ENCODE data around the gene TBL3. TPM values are rescaled to one million over a fixed set of nuclear protein-coding genes. Genes with fewer than 3 reads are reported as not detected.
A peak's percentile ranks its signal among the peaks of the same experiment; 100 is the strongest.

The TBL3 gene
- total and polyA plus RNA-seq, 9 of the 15 experiments (the other 6 are each of a cell fraction or from before 2014, with no cell fraction given): 0.97 to 117 (median 24.5) TPM

DNA sequence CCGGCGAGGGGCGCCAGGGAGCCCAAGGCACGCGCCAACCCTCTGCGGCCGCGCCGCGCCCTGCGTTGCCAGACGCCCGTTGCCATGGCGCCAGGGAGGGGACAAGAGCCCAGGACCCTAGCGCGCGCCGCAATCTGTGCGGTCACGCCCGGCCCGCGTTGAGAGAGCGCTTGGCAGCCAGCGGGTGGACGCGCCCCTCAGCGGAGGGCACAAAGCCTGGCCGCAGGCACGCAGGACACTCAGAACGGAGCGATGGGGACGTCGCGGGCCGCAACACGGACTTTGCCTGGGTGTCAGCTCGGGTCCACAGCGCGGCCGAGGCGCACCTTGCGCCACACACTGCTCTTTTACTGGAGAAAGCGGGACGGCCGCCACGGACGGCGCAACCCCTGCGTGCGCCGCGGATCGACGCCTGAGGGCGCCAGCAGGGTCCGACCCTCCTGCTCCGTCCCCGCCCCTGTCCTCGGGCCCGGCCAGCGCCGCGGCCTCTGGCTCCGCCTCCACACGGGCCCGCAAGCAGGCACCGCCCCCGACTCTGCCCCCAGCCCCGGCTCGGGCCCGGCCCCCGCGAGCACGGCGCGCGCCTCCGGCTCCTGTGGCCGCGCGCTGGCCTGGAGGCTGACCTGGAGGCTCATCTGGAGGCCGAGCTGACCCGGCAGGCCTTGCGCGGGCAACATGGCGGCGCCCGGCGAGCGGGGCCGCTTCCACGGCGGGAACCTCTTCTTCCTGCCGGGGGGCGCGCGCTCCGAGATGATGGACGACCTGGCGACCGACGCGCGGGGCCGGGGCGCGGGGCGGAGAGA is 11.9 kb downstream of the TBL3 start, which contains the start of gene GFER (continued):
- TF ChIP-seq, protein P1, sequence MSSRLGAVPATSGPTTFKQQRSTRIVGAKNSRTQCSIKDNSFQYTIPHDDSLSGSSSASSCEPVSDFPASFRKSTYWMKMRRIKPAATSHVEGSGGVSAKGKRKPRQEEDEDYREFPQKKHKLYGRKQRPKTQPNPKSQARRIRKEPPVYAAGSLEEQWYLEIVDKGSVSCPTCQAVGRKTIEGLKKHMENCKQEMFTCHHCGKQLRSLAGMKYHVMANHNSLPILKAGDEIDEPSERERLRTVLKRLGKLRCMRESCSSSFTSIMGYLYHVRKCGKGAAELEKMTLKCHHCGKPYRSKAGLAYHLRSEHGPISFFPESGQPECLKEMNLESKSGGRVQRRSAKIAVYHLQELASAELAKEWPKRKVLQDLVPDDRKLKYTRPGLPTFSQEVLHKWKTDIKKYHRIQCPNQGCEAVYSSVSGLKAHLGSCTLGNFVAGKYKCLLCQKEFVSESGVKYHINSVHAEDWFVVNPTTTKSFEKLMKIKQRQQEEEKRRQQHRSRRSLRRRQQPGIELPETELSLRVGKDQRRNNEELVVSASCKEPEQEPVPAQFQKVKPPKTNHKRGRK (tag; IDR thresholded peaks at IDR 0.05): no peak
- TF ChIP-seq ZBTB7A (IDR thresholded peaks at IDR 0.05; ENCODE audit: borderline replicate concordance, control insufficient read depth, low read depth, low read length) (peak; percentile 79; the same call in 1 of the 2 replicates), MLX (CRISPR knock-in tag; conservative IDR thresholded peaks at IDR 0.05) (0 out of 4 replicates have a peak, but pooled peaks of 1 of the 2 experiments have one; percentile 40), U2AF1 (optimal IDR thresholded peaks at IDR 0.05; ENCODE audit: low read depth, low read length) (peak; percentile 87), PHB2 (IDR thresholded peaks at IDR 0.05; ENCODE audit: low read depth) (no peak), FOXJ3 (CRISPR knock-in tag; IDR thresholded peaks at IDR 0.05) (0 out of 2 replicates have a peak, but pooled peaks have one; percentile 57), SRSF3 (IDR thresholded peaks at IDR 0.05; ENCODE audit: insufficient read depth, low read length) (no peak), STAT5A (IDR thresholded peaks at IDR 0.05; ENCODE audit: borderline replicate concordance, low read length) (no peak; the same call in 1 of the 2 replicates), LEF1 (IDR thresholded peaks at IDR 0.05) (no peak), ZNF41 (CRISPR knock-in tag; conservative IDR thresholded peaks at IDR 0.05) (no peak; the same call in 1 of the 2 replicates), FIP1L1 (IDR thresholded peaks at IDR 0.05; ENCODE audit: low read depth, low read length, poor library complexity, severe bottlenecking) (peak; percentile 95), OTX1 (CRISPR knock-in tag; IDR thresholded peaks at IDR 0.05) (no peak), ZBTB17 (CRISPR knock-in tag; IDR thresholded peaks at IDR 0.05) (0 out of 2 replicates have a peak, but pooled peaks have one; percentile 43), CBX8 (IDR thresholded peaks at IDR 0.05; ENCODE audit: borderline replicate concordance, extremely low read depth, low read depth, low read length, poor library complexity, severe bottlenecking) (no peak), PURB (CRISPR knock-in tag; IDR thresholded peaks at IDR 0.05; ENCODE audit: low read depth) (no peak), ESRRB (CRISPR knock-in tag; IDR thresholded peaks at IDR 0.05; ENCODE audit: borderline replicate concordance) (no peak), RBM22 (IDR thresholded peaks at IDR 0.05; ENCODE audit: low read depth, low read length, poor library complexity, severe bottlenecking) (peak; percentile 91), MIER1 (IDR thresholded peaks at IDR 0.05; ENCODE audit: low read depth) (no peak)
- TF ChIP-seq, protein P2, sequence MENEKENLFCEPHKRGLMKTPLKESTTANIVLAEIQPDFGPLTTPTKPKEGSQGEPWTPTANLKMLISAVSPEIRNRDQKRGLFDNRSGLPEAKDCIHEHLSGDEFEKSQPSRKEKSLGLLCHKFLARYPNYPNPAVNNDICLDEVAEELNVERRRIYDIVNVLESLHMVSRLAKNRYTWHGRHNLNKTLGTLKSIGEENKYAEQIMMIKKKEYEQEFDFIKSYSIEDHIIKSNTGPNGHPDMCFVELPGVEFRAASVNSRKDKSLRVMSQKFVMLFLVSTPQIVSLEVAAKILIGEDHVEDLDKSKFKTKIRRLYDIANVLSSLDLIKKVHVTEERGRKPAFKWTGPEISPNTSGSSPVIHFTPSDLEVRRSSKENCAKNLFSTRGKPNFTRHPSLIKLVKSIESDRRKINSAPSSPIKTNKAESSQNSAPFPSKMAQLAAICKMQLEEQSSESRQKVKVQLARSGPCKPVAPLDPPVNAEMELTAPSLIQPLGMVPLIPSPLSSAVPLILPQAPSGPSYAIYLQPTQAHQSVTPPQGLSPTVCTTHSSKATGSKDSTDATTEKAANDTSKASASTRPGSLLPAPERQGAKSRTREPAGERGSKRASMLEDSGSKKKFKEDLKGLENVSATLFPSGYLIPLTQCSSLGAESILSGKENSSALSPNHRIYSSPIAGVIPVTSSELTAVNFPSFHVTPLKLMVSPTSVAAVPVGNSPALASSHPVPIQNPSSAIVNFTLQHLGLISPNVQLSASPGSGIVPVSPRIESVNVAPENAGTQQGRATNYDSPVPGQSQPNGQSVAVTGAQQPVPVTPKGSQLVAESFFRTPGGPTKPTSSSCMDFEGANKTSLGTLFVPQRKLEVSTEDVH (IDR thresholded peaks at IDR 0.05; ENCODE audit: low read depth, partially characterized antibody): no peak
- TF ChIP-seq, protein P3, sequence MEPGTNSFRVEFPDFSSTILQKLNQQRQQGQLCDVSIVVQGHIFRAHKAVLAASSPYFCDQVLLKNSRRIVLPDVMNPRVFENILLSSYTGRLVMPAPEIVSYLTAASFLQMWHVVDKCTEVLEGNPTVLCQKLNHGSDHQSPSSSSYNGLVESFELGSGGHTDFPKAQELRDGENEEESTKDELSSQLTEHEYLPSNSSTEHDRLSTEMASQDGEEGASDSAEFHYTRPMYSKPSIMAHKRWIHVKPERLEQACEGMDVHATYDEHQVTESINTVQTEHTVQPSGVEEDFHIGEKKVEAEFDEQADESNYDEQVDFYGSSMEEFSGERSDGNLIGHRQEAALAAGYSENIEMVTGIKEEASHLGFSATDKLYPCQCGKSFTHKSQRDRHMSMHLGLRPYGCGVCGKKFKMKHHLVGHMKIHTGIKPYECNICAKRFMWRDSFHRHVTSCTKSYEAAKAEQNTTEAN (CRISPR knock-in tag; IDR thresholded peaks at IDR 0.05): 0 out of 2 replicates have a peak, but pooled peaks have one; percentile 15
